Body of pancreas (tissue), 4 donors: ENCODE results near the gene STYX. TPM values are rescaled to one million over a fixed set of nuclear protein-coding genes. Genes with fewer than 3 reads are reported as not detected.
"Not testable (repeated sequence)": the region's sequence is repeated elsewhere in the genome, so short reads cannot be mapped to it uniquely, and the experiment has no call there.

ENCODE experiments used
- ATAC-seq: fragments of 150-250 bp; one replicate; pipeline ENCODE4 v1.9.1; 2016
- DNase-seq, 4 donors: peaks; one replicate each; pipeline ENCODE4 v3.0.0-alpha.2; 2019
- H3K27ac ChIP-seq, 4 donors: fragments of 200-600 bp; sonication (generic); 1 replicate in 3 of 4; 2 replicates in 1 of 4; pipeline versions ENCODE4 v1.5.1 to v1.6.1; 2016 to 2019; ENCODE audit warnings: mild to moderate bottlenecking in 1 of 4, mixed read lengths in 1 of 4, moderate library complexity in 1 of 4
- H3K27me3 ChIP-seq, 2 donors: fragments of 200-600 bp; sonication (generic); one replicate each; pipeline ENCODE4 v1.6.0; 2016; ENCODE audit warnings: mild to moderate bottlenecking in 1 of 2
- H3K36me3 ChIP-seq, 2 donors: fragments of 200-600 bp; sonication (generic); replicated peaks in 1 of 2; 2 replicates each; pipeline ENCODE4 v1.5.1; 2016; ENCODE audit warnings: low read depth in 2 of 2; ENCODE audit not compliant: insufficient read depth in 1 of 2
- H3K4me1 ChIP-seq: fragments of 200-600 bp; sonication (generic); one replicate; pipeline ENCODE4 v1.6.0; 2016
- H3K4me3 ChIP-seq, 2 donors: fragments of 200-600 bp; sonication (generic); 1 replicate in 1 of 2; 2 replicates in 1 of 2; pipeline ENCODE4 v1.5.1; 2016 to 2019
- H3K9me3 ChIP-seq, 3 donors: fragments of 200-600 bp; sonication (generic); 1 replicate in 2 of 3; 2 replicates in 1 of 3; pipeline ENCODE4 v1.5.1; 2016
- CTCF ChIP-seq, 7 experiments: fragments of 450-650 bp in 4 of 7; fragments of 200-600 bp in 3 of 7; sonication (generic) in 3 of 7; IDR thresholded peaks; one replicate each; pipeline ENCODE4 v1.5.1; 2016 to 2019; ENCODE audit warnings: antibody characterized with exemption in 7 of 7
- POLR2A ChIP-seq, 3 donors: fragments of 450-650 bp; IDR thresholded peaks; one replicate each; pipeline ENCODE4 v1.6.1; 2016; ENCODE audit warnings: antibody characterized with exemption in 3 of 3, mild to moderate bottlenecking in 2 of 3
- WGBS, 2 donors: methylation state at CpG; one replicate each; pipeline ENCODE4 v1.1.5; 2017; 5-methylcytosine and 5-hydroxymethylcytosine counted together
- intact Hi-C: fragments of 100-400 bp; cut with DNase I; formaldehyde crosslinking; loops from one replicate; pipeline ENCODE4 v1.15.1; 2023
- total RNA-seq, 2 donors: library from RNA; depleted of rRNA; stranded (reverse); fragments of >200 nt; gene quantifications; one replicate each; pipeline ENCODE4 v1.1.0, GENCODE V29; 2016

STYX gene
- total RNA-seq, 2 donors from 2014 or later, result 5.6 to 11.4 TPM

- no peak for TF ChIP-seq CTCF (IDR thresholded peaks at IDR 0.05)
- TF ChIP-seq POLR2A (IDR thresholded peaks at IDR 0.05), result no peak
- H3K36me3 ChIP-seq, result peaks cover 0 to 3% of the 10 kb centered on the region in 2 donors
- peak overlapping the region in 2 of 4 donors; percentile 2 to 52 for H3K27ac ChIP-seq
- DNase-seq (no peak), ATAC-seq (no peak)
- intact Hi-C loops, result no loop called here
- peaks cover 13% of the 10 kb centered on the region for H3K4me1 ChIP-seq
- no peak overlapping the region for H3K4me3 ChIP-seq
- no peaks in the 10 kb centered on the region for H3K27me3 ChIP-seq
- H3K9me3 ChIP-seq, result no peaks in the 10 kb centered on the region
Observed at GRCh38 chr14:52741865-52742264, 11.9 kb downstream of the STYX start.

GRCh38 chr14:52748647-52749292, 18.8 kb downstream of the STYX start:
- Histone ChIP-seq H3K9me3 (no peaks in the 10 kb centered on the region), H3K36me3 (peaks cover 4% of the 10 kb centered on the region in 2 donors), H3K27ac (peak overlapping the region in 2 of 4 donors; percentile 18 to 48), H3K27me3 (no peaks in the 10 kb centered on the region), H3K4me1 (peaks cover 18% of the 10 kb centered on the region), H3K4me3 (no peak overlapping the region)
- intact Hi-C loops, result no loop called here
- no peak for TF ChIP-seq CTCF (IDR thresholded peaks at IDR 0.05)
- no peak for TF ChIP-seq POLR2A (IDR thresholded peaks at IDR 0.05)
- ATAC-seq (no peak), DNase-seq (no peak)
- WGBS, 2 donors, result 43 to 50% methylated on average over 8 of the region's 8 CpGs

DNA sequence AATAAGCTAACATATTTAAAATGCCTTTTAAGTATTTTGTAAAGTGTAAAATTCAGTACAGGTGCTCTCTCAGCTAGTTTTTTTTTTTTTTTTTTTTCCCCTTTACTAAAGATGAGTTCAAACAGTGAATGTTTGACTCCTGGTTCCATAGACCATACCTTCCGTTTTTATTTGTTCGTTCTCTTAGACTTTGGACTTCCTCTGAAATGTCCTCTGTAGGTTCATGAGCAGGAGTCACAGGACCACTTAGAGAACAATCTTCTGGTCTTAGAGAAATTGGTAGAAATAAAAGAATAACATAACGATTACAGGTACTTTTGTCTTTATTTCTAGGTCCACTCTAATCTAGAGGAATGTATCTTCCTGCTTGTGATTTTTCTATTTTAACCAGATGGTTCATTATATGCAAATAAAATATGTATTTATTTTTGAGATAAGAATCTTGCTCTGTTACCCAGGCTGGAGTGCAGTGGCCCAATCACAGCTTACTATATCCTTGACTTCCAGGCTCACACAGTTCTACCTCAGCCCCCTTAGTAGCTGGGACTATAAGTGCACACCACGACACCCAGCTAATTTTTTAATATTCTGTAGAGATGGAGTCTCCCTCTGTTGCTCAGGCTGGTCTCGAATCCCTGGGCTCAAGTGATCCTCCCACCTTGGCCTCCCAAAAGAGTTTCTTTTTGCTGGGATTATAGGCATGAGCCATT, 25.8 kb downstream of the STYX start:
- no peaks in the 10 kb centered on the region for H3K9me3 ChIP-seq
- H3K4me3 ChIP-seq, result no peak overlapping the region
- intact Hi-C loops, result no loop called here
- H3K4me1 ChIP-seq, result no peaks in the 10 kb centered on the region
- ATAC-seq (no peak), DNase-seq (no peak)
- no peak overlapping the region for H3K27ac ChIP-seq
- 67 to 69% methylated on average over 5 of the region's 5 CpGs for WGBS, 2 donors
- TF ChIP-seq CTCF (IDR thresholded peaks at IDR 0.05) (no peak), POLR2A (IDR thresholded peaks at IDR 0.05) (no peak)
- H3K36me3 ChIP-seq, result peaks cover 0 to 4% of the 10 kb centered on the region in 2 donors
- no peaks in the 10 kb centered on the region for H3K27me3 ChIP-seq

GRCh38 chr14:52759145-52759544, 29.2 kb downstream of the STYX start:
- no peaks in the 10 kb centered on the region for H3K4me1 ChIP-seq
- peaks cover 0 to 4% of the 10 kb centered on the region in 2 donors for H3K36me3 ChIP-seq
- intact Hi-C loops, result no loop called here
- DNase-seq (no peak), ATAC-seq (no peak)
- H3K27ac ChIP-seq, result no peak overlapping the region
- H3K9me3 ChIP-seq, result no peaks in the 10 kb centered on the region
- WGBS, 2 donors, result 100% methylated on average over 1 of the region's 1 CpG
- no peak overlapping the region for H3K4me3 ChIP-seq
- TF ChIP-seq CTCF (IDR thresholded peaks at IDR 0.05) (no peak), POLR2A (IDR thresholded peaks at IDR 0.05) (no peak)
- no peaks in the 10 kb centered on the region for H3K27me3 ChIP-seq

DNA sequence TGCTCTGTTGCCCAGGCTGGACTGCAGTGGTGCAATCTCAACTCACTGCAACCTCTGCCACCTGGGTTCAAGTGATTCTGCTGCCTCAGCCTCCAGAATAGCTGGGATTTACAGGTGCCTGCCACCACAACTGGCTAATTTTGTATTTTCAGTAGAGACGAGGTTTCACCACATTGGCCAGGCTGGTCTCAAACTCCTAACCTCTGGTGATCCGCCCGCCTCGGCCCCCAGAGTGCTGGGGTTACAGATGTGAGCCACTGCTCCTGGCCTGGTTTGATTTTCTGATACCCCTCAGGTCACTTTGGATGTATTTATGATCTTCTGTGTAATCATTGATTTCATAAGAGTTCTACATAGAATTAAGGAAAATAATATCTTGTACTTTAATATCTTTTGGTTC, 33.0 kb downstream of the STYX start:
- H3K27ac ChIP-seq, DNase-seq, H3K27me3 ChIP-seq, H3K9me3 ChIP-seq, H3K36me3 ChIP-seq, H3K4me3 ChIP-seq, ATAC-seq, intact Hi-C loops: not testable (repeated sequence)
- H3K4me1 ChIP-seq, result peaks cover 12% of the 10 kb centered on the region
- 91 to 100% methylated on average over 4 of the region's 4 CpGs for WGBS, 2 donors
